GOT3 (cell line): ENCODE data around the gene OR52E1.
"Not testable (repeated sequence)": the region's sequence is repeated elsewhere in the genome, so short reads cannot be mapped to it uniquely, and the experiment has no call there.

ENCODE experiments used
- DNase-seq: peaks from one replicate; lab custom pipeline; 2025; ENCODE audit warnings: mixed read lengths; lab: John Stamatoyannopoulos, UW

The OR52E1 gene

DNA sequence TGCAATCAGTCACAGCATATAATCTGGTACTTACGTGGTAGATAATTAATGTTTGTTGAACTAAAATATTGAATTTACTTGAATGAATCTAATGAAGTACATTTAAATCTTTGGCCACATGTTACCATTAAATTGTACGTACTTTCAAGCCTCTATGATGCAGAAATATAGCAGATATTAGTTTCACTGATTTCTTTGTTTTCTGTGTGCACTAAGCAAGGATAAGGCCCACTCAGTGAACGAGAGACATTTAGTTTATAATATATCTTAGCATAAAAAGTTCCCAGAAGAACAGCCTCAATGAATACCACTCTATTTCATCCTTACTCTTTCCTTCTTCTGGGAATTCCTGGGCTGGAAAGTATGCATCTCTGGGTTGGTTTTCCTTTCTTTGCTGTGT is at the start of gene OR52E1:
TSS of gene OR52E1 (plus strand) at position 301 of the 400 bp plus-strand sequence.
- DNase-seq: no peak

DNA sequence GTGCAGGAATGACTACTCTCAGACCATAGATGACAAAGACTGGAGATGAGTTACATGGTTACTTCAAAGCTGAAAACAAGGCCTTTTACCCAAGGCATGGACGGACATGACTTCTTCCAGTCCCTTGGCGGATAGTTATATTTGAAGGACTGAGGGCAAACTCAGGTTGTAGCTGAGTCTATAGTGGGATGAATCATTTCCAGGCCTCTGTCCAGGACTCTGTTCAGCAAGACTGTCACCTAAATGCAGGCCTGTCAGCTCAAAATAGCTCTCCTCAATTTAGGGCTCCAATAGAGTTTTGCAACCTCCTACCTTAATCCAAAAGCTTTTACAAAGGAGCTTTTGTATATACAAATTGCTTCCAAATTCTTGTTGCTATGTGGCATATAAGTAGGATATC is 47.4 kb upstream of the OR52E1 start:
- DNase-seq: no peak

DNA sequence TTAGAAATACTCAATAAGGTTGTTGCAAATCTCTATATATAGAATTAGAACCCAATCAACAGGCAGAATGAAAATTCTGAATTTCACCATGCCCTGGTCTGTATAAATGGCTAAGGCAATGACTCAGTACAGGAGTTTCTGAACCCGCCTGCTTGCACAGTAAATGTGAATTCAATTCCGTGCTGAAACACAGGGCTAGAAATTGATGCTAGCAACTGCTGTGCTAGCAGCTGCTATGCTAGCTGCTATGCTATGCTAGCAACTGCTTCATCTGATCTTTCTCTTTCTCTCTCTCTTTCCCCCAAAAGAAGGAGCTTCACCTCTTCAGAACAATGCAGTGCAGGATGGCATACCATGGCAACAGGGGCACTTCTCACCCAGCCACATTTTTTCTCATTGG is 32.7 kb upstream of the OR52E1 start:
- DNase-seq: no peak

DNA sequence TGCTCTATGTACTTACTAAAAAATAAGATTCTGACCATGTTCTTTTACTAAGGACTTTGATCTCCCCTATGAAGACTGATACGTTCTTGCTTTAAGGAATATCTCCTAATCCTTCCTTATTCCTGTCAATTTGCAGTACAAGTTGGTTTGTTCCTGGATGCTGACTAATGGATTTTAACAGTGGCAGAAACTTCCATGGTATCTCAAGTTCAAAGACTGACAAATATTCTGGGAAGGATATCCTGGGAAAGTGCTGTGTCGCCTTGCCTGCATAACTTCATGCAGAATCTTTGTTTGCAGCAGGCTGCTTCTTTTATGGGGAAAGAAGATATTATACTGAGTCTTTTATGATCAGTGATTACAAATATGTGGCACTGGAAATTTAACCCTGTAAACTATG is 31.4 kb upstream of the OR52E1 start:
- no peak for DNase-seq

DNA sequence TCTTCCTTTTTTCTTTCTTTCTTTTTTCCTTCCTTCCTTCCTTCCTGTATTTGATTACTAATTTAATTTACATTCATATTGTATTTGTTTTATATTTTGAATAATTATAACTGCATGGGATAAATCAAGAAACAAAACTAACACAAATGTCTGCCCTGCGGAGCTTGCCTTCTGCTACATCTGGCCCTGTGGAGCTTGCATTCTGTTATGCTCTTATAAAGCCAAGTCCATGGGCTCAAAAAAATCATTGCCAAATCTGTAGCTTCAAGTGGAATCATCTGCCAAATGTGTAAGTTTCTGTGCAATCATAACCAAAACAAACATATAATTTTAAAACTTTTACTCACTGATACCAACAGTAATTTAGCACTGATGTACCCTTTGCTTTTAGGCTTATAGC is 31.0 kb upstream of the OR52E1 start:
- no peak for DNase-seq

DNA sequence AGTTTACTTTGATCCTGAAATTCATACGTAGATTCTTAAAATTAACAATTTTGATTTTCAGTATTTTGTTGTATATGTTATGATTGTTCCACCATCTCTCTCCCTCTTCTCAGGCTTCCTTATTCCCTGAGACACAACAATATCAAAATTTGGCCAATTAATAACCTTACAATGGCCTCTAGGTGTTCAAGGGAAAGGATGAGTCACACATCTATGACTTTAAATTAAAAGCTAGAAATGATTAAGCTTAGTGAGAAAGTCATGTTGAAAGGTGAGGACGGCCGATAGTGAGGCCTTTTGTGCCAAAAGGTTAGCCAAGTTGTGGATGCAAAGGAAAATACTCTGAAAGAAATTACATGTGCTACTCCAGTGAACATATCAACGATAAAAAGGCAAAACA is 28.5 kb upstream of the OR52E1 start:
- DNase-seq: no peak

DNA sequence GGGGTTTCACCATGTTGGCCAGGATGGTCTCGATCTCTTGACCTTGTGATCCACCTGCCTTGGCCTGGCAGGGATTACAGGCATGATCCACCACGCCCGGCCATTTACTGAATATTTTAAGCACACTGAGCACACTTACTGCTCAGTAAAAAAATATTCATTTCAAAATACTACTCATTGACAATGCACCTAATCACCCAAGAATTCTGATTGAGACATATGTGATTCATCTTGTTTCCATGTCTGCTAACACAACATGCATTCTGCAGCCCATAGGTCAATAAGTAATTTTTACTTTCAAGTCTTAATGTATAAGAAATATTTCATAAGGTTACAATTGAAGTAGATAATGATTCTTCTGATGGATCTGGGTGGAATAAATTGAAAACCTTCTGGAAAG is 27.3 kb upstream of the OR52E1 start:
- DNase-seq: no peak

DNA sequence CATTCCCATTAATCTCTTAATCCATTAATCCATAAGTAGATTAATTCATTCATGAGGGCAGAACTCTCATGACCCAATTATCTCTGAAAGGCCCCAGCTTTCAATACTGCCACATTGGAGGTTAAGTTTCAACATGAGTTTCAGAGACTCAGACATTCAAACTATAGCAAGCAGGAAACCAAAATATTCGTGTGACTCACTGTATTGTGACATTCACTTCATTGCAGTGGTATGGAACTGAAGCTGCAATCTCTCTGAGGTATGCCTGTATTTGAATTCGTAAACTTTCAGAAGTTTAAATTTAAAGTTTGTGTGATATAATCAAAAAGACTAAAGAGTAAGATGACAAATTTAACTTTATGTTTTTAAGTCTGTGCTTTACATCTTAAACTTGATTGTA is 26.0 kb upstream of the OR52E1 start:
- no peak for DNase-seq

DNA sequence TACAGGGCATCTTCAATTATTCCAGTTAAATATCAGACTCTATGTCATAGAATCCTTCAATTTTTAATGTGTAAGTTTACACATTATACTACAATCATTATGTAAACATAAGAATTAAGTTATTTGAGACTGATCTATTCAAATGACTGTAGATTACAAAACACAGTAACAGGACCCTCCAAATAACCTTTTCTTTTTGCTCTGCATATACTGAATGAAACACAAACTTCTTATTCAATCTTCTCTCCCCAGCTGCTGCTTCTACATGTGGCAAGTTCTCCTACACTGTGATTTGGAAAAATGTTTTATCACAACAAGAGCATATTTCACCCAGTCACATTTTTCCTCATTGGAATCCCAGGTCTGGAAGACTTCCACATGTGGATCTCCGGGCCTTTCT is 23.1 kb upstream of the OR52E1 start, which contains the start of gene OR52J3:
TSS of gene OR52J3 (plus strand) at position 301 of the 400 bp plus-strand sequence. CDS start at position 301, 0 bp downstream.
- DNase-seq: no peak

DNA sequence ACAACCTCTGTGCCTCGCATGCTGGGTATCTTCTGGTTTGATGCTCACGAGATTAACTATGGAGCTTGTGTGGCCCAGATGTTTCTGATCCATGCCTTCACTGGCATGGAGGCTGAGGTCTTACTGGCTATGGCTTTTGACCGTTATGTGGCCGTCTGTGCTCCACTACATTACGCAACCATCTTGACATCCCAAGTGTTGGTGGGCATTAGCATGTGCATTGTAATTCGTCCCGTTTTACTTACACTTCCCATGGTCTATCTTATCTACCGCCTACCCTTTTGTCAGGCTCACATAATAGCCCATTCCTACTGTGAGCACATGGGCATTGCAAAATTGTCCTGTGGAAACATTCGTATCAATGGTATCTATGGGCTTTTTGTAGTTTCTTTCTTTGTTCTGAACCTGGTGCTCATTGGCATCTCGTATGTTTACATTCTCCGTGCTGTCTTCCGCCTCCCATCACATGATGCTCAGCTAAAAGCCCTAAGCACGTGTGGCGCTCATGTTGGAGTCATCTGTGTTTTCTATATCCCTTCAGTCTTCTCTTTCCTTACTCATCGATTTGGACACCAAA is 22.5 kb upstream of the OR52E1 start:
- no peak for DNase-seq

DNA sequence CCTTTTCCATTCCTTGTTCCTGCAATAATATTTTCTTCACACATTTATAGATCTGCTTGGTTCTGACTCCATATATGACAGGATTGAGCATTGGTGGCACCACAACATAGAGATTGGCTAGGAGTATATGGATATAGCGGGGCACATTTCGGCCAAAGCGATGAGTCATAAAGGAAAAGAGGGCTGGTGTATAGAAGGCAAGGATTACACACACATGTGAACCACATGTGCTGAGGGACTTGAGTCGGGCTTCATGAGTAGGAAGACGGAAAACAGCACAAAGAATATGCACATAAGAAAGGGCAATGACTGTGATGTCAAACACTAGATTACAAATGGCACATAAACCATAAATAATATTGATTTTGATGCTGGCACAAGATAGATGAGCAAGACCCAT is 10.7 kb upstream of the OR52E1 start:
- not testable (repeated sequence) for DNase-seq

DNA sequence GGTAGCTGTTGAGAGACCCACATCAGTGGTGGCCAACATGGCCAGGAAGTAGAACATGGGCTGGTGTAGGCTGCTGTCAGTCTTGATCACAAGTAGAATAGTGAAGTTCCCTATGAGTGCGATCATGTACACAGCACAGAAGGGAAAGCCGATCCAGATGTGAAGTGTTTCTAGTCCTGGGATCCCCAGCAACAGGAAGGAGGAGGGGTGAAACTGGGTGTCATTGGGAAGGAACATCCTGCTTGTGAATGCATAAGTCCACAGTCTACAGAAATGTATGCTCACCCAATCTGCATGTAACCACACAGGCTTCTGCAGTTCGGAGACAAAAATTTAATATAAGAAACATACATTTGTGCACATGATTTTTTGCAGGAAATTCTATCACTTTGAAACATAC is 10.0 kb upstream of the OR52E1 start, which contains the start of gene OR52E2:
TSS of gene OR52E2 (minus strand) at position 237 of the 400 bp plus-strand sequence. CDS start at position 237, 0 bp downstream.
- DNase-seq: no peak

DNA sequence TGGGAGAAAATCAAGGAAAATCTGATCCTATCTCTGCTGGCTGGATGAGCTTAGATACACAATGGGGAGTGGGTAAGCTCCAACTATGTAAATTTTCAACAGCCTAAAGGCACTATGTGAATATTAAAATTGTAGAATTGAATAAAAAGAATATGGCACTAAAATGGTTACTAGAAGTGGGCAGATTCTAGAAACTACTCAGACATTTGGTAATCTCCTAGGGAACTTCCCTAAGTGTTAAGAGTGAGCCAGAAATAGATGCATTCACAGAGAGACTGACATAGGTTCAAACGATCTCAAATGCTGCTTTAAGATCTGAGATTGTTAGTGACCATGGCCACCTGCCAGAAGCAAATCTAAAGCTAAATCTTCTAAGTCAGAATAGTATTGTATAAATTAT is 4.3 kb upstream of the OR52E1 start:
- DNase-seq: no peak

DNA sequence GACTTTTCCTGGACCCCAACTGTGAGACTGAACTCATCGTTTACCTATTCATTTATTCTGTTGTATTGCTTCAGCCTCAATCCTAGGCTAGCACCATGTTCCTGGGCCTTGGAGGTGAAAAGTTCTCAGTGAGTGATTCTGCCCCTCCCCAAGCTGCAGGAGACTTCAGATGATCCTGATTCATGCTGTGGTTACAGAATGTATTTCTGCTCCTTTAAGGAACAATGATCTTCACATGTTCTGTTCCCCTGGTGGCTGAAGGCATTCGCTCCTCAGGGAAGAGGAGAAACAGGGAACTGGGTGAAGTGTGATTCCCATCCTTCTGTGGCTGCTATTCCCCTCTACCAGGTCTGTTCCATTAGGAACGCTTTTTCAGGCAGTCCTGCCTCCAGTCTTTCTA is 2.4 kb downstream of the OR52E1 start:
- DNase-seq: no peak

DNA sequence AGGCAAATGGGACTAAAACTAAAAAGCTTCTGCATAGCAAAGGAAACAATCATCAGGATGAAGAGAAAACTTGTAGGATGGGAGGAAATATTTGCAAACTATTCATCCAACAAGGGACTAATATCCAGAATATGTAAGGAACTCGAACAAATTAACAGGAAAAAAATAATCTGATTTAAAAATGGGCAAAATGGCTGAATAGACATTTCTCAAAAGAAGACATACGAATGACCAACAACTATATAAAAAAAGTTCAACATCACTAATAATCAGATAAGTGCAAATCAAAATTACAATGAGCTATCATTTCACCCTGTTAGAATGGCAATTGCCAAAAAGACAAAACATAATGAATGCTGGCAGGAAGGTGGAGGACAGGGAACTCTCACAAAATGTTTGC is 12.0 kb downstream of the OR52E1 start:
- DNase-seq: no peak

DNA sequence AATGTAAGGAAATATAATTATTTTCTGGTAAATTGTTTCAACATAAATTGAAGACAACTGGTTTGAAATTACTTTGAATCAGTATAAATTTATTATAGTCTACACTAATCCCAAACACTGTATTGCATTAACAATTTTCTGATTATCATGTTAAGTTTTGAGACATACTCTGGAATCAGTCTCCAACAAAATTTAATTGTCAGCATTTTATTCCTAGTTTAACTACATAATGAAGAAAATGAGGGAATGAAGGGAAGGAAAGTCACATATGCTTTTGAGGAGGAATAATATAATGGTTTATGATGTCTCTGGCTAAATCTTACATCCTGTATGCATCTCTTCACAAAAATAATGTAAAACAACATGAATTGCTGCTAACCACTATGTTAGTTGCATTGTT is 14.2 kb downstream of the OR52E1 start:
- no peak for DNase-seq

DNA sequence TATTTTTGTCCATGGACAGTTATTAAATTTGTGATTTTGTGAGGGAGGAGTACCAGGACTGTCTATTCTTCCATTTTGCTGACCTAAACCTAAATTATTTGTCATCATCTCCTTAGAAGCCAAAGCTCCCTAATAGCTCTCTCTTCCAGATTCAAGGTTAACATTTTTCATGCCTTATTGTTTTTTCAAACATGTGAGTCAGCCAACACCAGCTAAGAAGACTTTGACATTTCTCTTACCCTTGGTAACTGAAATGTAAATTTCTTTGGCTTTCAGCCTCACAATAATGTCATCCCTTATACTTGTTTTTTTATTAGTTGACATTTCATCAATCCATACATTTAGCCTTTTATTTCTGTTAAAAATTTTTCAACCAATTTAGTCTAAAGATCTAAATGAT is 19.2 kb downstream of the OR52E1 start:
- no peak for DNase-seq

DNA sequence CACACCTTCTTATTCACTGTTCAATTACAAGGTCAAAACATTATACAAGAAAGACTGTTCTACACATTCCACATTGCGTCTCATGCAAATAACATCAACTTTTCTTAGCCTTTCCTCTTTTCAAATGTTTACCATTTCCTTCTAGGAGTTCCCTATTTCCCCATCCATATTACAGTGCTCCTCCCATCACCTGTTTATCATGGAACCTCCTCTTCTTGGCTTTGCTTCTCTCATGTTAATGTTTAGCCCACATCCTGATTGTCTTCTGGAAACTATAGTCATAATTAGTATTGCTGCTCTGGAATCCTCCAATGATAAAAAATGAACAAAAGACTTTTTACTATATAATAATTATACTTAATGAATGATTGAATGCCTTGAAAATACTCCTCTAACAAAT is 21.3 kb downstream of the OR52E1 start:
- DNase-seq: no peak

DNA sequence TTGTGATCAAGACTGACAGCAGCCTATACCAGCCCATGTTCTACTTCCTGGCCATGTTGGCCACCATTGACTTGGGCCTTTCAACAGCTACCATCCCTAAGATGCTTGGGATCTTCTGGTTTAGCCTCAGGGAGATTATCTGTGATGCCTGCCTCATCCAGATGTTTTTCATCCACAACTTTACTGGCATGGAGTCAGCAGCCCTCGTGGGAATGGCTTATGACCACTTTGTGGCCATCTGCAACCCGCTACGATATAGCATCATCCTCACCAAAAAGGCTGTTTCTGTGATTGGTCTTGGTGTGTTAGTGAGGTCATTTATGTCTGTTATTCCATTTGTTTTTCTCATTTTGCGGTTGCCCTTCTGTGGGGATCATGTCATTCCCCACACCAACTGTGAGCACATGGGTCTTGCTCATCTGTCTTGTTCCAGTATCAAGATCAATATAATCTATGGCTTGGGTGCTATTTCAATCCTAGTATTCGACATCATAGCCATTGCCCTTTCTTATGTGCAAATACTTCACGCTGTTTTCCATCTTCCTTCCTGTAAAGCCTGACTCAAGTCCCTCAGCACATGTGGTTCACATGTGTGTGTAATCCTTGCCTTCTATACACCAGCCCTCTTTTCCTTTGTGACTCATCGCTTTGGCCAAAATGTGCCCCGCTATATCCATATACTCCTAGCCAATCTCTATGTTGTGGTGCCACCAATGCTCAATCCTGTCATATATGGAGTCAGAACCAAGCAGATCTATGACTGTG is 23.6 kb downstream of the OR52E1 start:
- no peak for DNase-seq

DNA sequence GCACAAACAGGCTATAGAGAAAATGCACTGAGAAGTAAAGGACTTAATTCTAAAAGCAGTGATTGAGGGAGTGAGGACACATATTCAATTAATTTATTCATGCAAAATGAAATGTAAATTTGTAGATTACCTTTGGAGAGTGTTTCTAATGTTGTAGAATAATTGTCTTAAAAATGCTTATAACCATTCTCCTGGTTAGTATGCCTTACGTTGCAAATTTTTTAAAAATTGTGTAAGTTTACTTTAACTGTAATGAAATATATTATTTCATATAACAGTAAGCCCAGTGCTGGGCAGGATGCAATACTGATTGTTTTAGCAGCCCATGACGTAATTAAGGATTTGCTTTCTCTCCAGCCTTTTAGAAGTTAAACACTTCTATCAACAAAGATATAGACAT is 26.6 kb downstream of the OR52E1 start:
- no peak for DNase-seq

DNA sequence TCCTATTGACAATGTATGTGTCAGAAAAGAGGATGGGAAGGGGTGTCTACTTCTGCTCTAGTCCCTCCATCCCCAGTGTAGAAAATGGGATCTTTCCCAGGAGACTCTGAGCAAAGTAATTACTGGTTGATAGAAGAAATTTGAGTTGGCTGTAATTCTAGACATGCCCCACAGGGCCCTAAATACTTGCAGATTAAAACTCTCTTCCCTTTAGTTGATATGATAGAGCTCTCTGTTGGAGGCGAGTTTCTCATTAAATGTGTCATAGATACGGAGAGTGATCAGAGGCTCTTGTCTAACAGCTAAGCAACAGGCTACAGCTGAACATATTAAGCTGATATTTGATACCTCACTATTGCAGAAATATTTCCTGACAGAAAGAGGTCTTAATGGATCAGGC is 32.9 kb downstream of the OR52E1 start:
- no peak for DNase-seq

DNA sequence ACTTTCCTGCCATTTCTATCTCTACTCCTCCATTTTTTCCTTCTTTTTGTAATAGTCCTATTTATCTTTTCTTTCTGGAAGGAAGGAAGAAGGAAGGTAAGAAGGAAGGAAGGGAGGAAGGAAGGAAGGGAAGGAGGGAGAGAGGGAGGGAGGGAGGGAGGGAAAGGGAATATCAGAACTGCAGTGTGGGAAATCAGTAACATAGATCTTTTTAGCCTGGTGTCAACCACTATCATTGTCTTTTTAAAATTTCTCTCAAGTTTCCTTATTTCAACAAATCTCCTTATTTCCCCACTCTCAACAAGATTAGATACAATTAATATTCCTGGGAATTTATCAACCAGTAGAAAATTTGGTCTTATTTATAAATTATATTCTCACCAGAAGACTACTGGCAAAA is 33.7 kb downstream of the OR52E1 start:
- DNase-seq: no peak

DNA sequence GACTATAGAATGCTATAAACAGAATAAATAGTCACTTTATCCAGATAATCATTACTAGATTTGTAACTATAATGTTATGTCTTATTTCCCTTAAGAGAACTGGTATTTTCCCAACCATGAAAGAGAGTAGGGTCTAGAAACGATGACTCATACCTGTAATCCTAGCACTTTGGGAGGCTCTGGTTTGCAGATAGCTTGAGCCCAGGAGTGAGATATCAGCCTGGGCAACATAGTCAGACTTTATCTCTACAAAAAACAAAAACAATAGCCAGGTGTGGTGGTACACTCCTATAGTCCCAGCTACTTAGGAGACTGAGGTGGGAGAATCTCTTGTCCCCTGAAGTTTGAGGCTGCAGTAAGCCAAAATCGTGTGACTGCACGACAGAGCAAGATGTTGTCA is 37.9 kb downstream of the OR52E1 start:
- no peak for DNase-seq

DNA sequence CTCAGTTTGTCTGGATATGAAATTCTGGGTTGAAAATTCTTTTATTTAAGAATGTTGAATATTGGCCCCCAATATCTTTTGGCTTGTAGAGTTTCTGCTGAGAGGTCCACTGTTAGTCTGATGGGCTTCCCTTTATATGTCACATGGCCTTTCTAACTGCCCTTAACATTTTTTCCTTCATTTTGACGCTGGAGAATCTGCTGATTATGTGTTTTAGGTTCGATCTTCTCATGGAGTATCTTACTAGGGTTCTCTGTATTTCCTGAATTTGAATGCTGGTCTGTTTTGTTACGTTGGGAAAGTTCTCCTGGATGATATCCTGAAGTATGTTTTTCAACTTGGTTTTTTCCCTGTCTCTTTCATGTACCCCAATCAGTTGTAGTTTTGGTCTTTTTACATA is 46.0 kb downstream of the OR52E1 start:
- DNase-seq: no peak
